ENCODE measurements around the gene NFX1.

Gene NFX1

DNA sequence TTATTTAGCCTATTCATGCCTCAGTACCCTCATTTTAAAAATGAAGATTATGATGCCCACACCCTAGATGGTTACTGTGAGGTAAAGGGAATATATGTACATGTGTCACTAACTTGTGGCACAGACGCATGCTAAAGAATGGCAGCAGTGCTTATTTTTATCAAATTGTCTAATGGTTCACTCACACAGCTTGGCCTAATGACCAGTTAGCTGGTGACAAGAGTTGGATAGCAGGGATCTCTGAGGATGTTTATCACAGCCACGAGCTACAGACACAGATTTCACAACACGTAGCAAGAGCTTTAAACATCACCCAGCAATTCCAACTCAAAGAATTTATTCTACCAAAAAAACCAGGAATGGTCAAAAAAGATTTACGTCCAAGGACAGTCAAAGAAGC is 33.0 kb upstream of the NFX1 start:
- TF ChIP-seq GATA2 (IDR thresholded peaks at IDR 0.05; ENCODE audit: low read depth, low read length), result no peak
- no peak for TF ChIP-seq GATA3 (IDR thresholded peaks at IDR 0.05; ENCODE audit: low read depth, low read length)

GRCh38 chr9:33260372-33260771 is 29.9 kb upstream of the NFX1 start:
- TF ChIP-seq GATA3 (IDR thresholded peaks at IDR 0.05; ENCODE audit: low read depth, low read length) (no peak), GATA2 (IDR thresholded peaks at IDR 0.05; ENCODE audit: low read depth, low read length) (no peak)

- no peak for TF ChIP-seq GATA3 (IDR thresholded peaks at IDR 0.05; ENCODE audit: low read depth, low read length)
- TF ChIP-seq GATA2 (IDR thresholded peaks at IDR 0.05; ENCODE audit: low read depth, low read length), result no peak
These were observed 26.9 kb upstream of the NFX1 start for GRCh38 chr9:33263131-33264002.

DNA sequence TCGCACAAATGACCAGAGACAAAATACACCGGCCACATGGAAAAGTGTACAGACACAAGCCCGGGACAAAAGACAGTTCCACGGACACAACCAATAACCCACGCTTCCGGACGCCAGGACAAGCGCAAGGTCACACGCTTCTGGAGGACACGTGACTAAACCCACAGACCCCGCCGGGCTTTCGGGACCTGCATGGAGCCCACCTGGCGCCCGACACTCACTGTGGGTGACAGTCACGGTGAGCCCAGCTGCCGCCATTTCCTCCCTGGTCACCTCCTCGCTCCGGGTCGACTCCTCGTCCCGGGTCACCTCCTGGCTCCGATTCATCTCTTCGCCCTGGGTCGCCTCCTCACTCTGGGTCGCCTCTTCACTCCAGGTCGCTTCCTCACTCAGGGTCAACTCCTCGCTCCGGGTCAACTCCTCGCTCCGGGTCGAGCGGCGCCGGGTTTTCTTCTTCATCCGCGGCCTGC is 26.3 kb upstream of the NFX1 start:
- TF ChIP-seq GATA3 (IDR thresholded peaks at IDR 0.05; ENCODE audit: low read depth, low read length) (no peak), GATA2 (IDR thresholded peaks at IDR 0.05; ENCODE audit: low read depth, low read length) (no peak)

DNA sequence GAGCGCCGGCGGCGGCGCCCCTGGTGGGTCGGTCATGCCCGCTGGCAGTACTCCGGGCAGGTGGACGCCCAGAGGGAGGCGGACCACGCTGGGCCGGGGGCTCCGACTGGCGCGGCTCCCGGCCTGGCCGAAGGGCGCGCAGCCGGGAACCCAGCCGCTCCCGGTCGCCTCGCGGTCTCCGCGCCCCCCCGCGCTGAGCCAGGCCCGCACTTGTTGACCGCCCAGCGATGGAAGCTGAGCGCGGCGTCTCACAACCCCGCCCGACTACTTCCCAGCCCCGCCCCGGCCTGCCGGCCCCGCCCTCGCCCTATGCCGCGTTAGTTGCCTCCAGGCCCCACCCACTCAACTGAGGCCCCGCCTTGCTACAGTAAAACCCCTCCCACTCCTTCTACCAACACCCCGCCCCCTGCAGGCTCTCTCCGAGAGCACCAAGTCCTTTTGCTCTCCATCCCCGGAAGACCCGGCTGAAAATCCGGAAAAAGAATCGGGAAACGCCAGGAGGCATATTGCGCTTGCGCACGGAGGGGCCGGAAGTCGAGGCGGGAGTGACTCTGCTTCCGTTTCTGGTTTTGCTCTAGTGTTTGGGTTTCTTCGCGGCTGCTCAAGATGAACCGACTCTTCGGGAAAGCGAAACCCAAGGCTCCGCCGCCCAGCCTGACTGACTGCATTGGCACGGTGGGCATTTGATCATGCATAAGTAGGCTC is 25.7 kb upstream of the NFX1 start, which contains the start of the genes BAG1 and CHMP5:
Gene BAG1 (minus strand): TSS at position 236 of the 705 bp plus-strand sequence.
Gene CHMP5 (plus strand): TSS at position 577 of the 705 bp plus-strand sequence. CDS start 30 bp downstream, at position 607.
- TF ChIP-seq GATA3 (IDR thresholded peaks at IDR 0.05; ENCODE audit: low read depth, low read length) (no peak), GATA2 (IDR thresholded peaks at IDR 0.05; ENCODE audit: low read depth, low read length) (no peak)

DNA sequence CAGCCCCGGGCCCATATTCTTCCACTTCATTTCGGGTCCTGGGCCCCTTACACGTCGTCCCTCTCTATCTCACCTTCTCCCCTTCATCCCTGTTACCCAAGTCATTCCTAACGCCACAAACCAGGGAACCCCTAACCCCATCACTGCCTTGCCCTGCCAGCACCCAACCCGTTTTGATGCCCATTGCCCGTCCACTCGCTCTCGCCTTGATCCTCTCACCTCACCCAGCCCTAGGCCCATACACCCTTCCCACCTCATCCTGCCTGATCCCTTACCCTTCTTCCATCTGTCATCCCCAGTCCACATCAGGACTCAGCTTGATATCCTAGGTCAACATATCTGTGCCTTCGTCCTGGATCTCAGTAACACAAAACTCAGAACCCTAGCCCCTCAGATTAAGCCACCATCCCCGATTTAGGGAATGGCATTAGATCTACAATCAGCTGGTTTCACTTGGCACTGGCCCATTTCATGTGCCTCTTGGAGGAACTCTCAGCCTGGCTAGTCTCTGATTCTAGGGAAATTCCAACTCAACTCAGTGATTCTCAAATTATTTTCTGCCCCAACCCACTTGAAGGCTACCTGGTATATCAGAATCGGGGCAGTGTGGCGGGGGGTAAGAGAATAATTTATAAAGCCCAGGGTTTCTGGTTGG is 25.0 kb upstream of the NFX1 start:
- TF ChIP-seq GATA3 (IDR thresholded peaks at IDR 0.05; ENCODE audit: low read depth, low read length) (no peak), GATA2 (IDR thresholded peaks at IDR 0.05; ENCODE audit: low read depth, low read length) (no peak)

- TF ChIP-seq GATA3 (IDR thresholded peaks at IDR 0.05; ENCODE audit: low read depth, low read length) (no peak), GATA2 (IDR thresholded peaks at IDR 0.05; ENCODE audit: low read depth, low read length) (no peak)
These were observed 23.1 kb upstream of the NFX1 start for GRCh38 chr9:33267151-33267767.

DNA sequence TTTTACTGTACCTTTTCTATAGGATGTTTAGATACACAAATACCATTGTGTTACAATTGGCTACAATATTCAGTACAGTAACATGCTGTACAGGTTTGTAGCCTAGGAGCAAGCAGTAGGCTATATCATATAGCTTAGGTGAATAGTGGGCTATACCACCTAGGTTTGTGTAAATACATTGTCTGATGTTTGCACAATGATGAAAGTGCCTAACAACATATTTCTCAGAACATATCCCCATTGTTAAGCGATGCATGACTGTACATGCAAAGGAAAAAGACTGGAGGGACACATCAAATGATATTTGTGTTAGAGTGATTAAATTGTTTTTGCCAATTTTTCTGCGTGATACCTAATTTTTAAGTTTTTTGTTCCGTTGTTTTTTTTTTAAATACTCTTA is 20.2 kb upstream of the NFX1 start:
- TF ChIP-seq GATA3 (IDR thresholded peaks at IDR 0.05; ENCODE audit: low read depth, low read length), result no peak
- no peak for TF ChIP-seq GATA2 (IDR thresholded peaks at IDR 0.05; ENCODE audit: low read depth, low read length)

- no peak for TF ChIP-seq GATA3 (IDR thresholded peaks at IDR 0.05; ENCODE audit: low read depth, low read length)
- TF ChIP-seq GATA2 (IDR thresholded peaks at IDR 0.05; ENCODE audit: low read depth, low read length), result no peak
These were observed 18.3 kb upstream of the NFX1 start for GRCh38 chr9:33272061-33272460.

- TF ChIP-seq GATA3 (IDR thresholded peaks at IDR 0.05; ENCODE audit: low read depth, low read length) (no peak), GATA2 (IDR thresholded peaks at IDR 0.05; ENCODE audit: low read depth, low read length) (no peak)
These were observed 16.9 kb upstream of the NFX1 start for GRCh38 chr9:33273266-33273971.

DNA sequence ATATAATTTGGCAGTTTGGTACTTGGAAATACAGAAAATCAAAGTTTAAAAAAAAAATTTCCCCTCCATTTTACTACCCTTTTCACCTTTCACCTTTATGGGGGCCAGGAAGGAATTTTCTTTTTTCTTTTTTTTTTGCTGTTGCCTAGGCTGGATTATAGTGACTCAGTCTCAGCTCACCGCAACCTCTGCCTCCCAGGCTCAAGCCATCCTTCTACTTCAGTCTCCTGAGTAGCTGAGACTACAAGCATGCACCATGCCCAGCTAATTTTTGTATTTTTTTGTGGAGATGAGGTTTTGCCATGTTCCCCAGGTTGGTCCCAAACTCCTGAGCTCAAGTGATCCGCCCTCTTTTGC is 16.4 kb upstream of the NFX1 start:
- no peak for TF ChIP-seq GATA3 (IDR thresholded peaks at IDR 0.05; ENCODE audit: low read depth, low read length)
- TF ChIP-seq GATA2 (IDR thresholded peaks at IDR 0.05; ENCODE audit: low read depth, low read length), result no peak

DNA sequence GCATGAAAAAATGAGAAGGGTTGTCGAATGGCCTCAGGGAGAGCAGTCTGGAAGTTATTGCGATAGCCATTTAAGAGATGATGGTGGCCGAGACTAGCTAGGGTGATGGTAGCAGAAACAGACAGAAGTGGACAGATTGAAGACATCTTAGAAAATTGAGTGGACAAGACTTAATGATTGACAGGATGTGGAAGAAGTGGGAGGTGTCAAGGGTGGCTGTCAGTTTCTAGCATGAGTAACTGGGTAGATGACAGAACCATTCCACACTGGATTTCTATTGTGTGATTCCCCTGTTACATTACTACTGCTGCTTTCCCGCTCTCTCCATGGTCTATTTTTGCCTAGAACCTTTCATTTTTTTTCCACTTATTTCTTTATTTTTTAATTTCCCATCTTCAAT is 12.8 kb upstream of the NFX1 start:
- TF ChIP-seq GATA2 (IDR thresholded peaks at IDR 0.05; ENCODE audit: low read depth, low read length), result no peak
- TF ChIP-seq GATA3 (IDR thresholded peaks at IDR 0.05; ENCODE audit: low read depth, low read length), result no peak

DNA sequence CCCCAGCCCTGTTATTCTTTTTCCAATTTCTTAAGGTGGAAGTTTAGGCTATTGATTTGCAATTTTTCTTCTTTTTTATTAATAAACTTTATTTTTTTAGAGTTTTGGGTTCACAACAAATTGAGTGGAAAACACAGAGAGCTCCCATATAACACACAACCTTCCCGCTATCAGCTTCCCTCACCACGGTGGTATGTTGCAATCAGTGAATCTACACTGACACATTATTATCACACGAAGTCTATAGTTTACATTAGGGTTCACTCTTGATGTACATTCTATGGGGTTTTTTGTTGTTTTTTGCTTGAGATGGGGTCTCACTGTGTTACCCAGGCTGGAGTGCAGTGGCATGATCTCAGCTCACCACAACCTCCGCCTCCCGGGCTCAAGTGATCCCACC is 4.8 kb upstream of the NFX1 start:
- TF ChIP-seq GATA2 (IDR thresholded peaks at IDR 0.05; ENCODE audit: low read depth, low read length) (no peak), GATA3 (IDR thresholded peaks at IDR 0.05; ENCODE audit: low read depth, low read length) (no peak)

All from SH-SY5Y (cell line).